Left kidney (tissue), 2 donors: Measurements from ENCODE around the gene LSM14A. TPM values are rescaled to one million over a fixed set of nuclear protein-coding genes. Genes with fewer than 3 reads are reported as not detected.
"Not testable (repeated sequence)": the region's sequence is repeated elsewhere in the genome, so short reads cannot be mapped to it uniquely, and the experiment has no call there.

Source experiments
- DNase-seq: peaks from one replicate; pipeline ENCODE4 v3.0.0-alpha.2; 2013
- polyA plus RNA-seq: library from polyadenylated mRNA; unstranded; fragments of 120-200 nt; gene quantifications from one replicate; pipeline ENCODE4 v1.2.1, GENCODE V29; 2013; ENCODE audit not compliant: insufficient read length

Gene LSM14A
- polyA plus RNA-seq, 1 donor, result 199 TPM

- no peak for DNase-seq
These were observed 20.9 kb upstream of the LSM14A start for GRCh38 chr19:34151439-34151838.

GRCh38 chr19:34154401-34154800 is 17.9 kb upstream of the LSM14A start:
- DNase-seq, result no peak

GRCh38 chr19:34155686-34156085 is 16.6 kb upstream of the LSM14A start:
- no peak for DNase-seq

GRCh38 chr19:34158966-34159365 is 13.3 kb upstream of the LSM14A start:
- not testable (repeated sequence) for DNase-seq

- DNase-seq, result not testable (repeated sequence)
These were observed 12.8 kb upstream of the LSM14A start for GRCh38 chr19:34159541-34159940.

- DNase-seq, result not testable (repeated sequence)
These were observed 10.4 kb upstream of the LSM14A start for GRCh38 chr19:34161902-34162301.

- no peak for DNase-seq
These were observed 7.0 kb upstream of the LSM14A start for GRCh38 chr19:34165295-34165738.

- DNase-seq, result not testable (repeated sequence)
These were observed 2.7 kb upstream of the LSM14A start for GRCh38 chr19:34169475-34170199.

- DNase-seq, result no peak
These were observed 796 bp upstream of the LSM14A start for GRCh38 chr19:34171539-34171876.

GRCh38 chr19:34172661-34173192 is 423 bp downstream of the LSM14A start:
- DNase-seq, result no peak

- DNase-seq, result peak; percentile 64
These were observed 1.1 kb downstream of the LSM14A start for GRCh38 chr19:34173193-34173956.

- not testable (repeated sequence) for DNase-seq
These were observed 2.9 kb downstream of the LSM14A start for GRCh38 chr19:34175173-34175572.

GRCh38 chr19:34176581-34176980 is 4.3 kb downstream of the LSM14A start:
- DNase-seq, result no peak

GRCh38 chr19:34178274-34178610 is 5.9 kb downstream of the LSM14A start:
- no peak for DNase-seq

GRCh38 chr19:34179066-34179465 is 6.8 kb downstream of the LSM14A start:
- DNase-seq, result no peak

GRCh38 chr19:34180273-34180672 is 8.0 kb downstream of the LSM14A start:
- no peak for DNase-seq

- no peak for DNase-seq
These were observed 8.4 kb downstream of the LSM14A start for GRCh38 chr19:34180709-34181108.

GRCh38 chr19:34181111-34181864 is 9.0 kb downstream of the LSM14A start:
- DNase-seq, result no peak

GRCh38 chr19:34182125-34182524 is 9.8 kb downstream of the LSM14A start:
- DNase-seq, result no peak

- no peak for DNase-seq
These were observed 12.7 kb downstream of the LSM14A start for GRCh38 chr19:34184880-34185491.

- DNase-seq, result no peak
These were observed 13.9 kb downstream of the LSM14A start for GRCh38 chr19:34186205-34186604.

GRCh38 chr19:34187011-34187410 is 14.7 kb downstream of the LSM14A start:
- no peak for DNase-seq
